Stimulated activated CD8-positive, alpha-beta memory T cell treated with anti-CD3 and anti-CD28 coated beads, Interleukin-12 subunit alpha, Interleukin-12 subunit beta, amount 100 ng/mL, for 24 hours (primary cell): ENCODE data around the gene DENND1C.
A peak's percentile ranks its signal among the peaks of the same experiment; 100 is the strongest.

Experiments used
- DNase-seq: peaks from one replicate; pipeline ENCODE4 v3.0.0-alpha.2; 2020; ENCODE audit errors: extremely low read depth

Gene DENND1C

GRCh38 chr19:6481541-6482342 is at the start of gene DENND1C:
TSS of gene DENND1C (minus strand) at chr19:6481787. CDS start at chr19:6481695, 92 bp downstream.
- no peak for DNase-seq

GRCh38 chr19:6530386-6531162 is 49.0 kb upstream of the DENND1C start, which contains the start of gene TNFSF9:
TSS of gene TNFSF9 (plus strand) at chr19:6531026. CDS start at chr19:6531037, 11 bp downstream.
- DNase-seq, result peak; percentile 60

- no peak for DNase-seq
These were observed 48.4 kb upstream of the DENND1C start for GRCh38 chr19:6529937-6530385.

- no peak for DNase-seq
These were observed 47.8 kb upstream of the DENND1C start for GRCh38 chr19:6529351-6529750.

DNA sequence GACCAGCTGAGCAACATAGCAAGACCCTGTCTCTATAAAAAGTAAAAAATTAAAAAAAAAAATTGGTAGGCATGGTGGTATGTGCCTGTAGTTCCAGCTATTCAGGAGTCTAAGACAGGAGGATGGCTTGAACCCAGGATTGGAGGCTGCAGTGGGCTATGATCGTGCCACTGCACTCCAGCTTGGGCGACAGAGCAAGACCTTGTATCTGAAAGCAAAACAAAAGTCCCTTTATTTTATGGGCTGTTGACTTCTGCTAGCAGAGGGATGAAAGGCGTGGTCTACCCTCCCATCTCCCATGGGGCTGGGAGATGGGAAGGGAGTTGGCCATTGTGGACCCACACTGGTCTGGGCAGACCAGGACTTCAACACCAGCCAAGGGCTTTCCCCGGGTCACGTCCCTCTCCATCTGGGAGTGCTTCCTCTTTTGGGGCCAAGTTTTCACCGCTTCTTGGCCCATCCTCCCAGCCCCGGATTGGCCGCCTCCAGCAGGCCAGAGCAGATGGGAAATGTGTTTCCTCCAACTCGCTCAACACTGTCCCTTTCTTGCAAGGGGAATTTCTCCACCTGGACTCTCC is 47.0 kb upstream of the DENND1C start:
- no peak for DNase-seq

- DNase-seq, result no peak
These were observed 46.4 kb upstream of the DENND1C start for GRCh38 chr19:6527893-6528543.

GRCh38 chr19:6524311-6524710 is 42.7 kb upstream of the DENND1C start:
- DNase-seq, result no peak

- DNase-seq, result no peak
These were observed 41.1 kb upstream of the DENND1C start for GRCh38 chr19:6522712-6523111.

GRCh38 chr19:6521718-6522646 is 40.4 kb upstream of the DENND1C start:
- DNase-seq, result peak; percentile 32

DNA sequence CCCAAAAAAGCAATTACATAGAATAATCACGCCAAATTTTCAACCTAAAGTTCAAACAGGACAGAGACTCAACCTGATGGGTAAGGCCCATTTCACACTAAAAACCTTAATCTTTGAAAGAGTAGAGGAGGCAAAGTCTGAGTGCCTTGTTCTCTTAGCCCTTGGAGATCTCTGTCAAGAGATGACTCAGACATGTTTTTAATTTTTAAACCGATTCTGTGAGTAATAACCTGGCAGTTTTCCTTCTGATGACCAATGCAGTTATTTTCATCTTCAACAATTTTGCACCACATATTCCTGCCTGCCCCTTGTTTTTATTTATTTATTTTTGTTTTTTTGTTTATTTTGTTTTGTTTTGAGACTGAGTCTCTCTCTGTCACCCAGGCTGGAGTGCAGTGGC is 37.7 kb upstream of the DENND1C start:
- DNase-seq, result no peak

- DNase-seq, result no peak
These were observed 36.7 kb upstream of the DENND1C start for GRCh38 chr19:6518145-6518911.

DNA sequence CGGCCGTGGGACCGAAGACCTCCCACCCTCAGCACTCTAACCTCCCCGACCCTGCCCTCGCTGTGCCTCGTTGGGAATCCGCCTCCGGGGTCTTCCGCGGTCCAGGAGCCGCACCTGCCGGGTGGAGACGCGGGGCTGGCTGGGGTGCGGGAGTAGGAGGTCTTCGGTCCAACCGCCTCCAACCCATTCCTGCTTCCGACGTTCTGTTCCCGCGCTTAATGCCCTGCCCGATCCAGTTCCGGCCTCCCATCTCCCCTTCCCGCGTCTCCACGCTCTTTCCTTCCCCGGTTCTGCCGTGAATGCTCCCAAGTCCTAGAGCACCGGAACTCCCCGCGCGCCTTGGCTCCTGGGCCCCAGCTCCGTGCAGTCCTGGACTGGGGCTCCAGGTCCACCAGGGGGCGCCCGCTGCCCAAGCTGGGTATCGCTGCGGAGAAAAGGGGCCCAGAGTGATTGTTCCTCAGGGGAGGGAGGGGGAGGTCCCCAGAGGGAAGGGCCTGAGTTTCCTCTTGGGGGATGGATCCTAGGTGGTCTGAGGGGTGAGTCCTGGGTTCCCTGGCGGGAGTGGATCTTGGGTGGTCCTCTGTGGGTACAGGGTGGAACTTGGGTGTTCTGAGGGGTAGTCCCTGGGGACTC is 35.2 kb upstream of the DENND1C start:
- peak; percentile 82 for DNase-seq

DNA sequence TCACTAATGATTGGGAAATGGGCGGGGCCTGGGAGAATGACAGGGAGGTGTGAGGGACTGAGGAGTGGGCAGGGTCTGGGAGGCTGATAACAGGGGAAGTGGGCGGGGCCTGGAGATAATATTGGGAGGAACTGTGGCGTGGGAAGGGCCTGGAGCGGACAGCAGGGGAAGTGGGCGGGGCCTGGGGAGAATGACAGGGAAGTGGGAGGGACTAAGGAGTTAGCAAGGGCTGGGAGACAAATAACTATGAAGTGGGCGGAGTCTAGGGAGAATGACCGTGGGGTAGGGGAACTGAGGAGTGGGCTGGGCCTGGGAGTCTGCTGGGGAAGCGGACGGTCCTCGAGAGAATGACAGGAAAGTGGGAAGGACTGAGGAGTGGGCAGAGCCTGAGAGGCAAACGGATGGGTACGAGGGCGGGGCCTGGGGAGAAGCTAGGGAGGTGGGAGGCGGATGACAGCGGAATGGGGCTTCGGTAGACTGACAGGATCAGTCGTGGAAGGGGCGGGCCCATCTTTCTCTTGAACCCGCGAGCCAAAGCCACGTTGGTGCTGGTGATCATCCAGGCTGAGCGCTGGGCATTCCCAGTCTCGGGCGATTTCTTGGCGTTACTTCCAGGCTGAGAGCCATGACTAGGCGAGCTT is 34.6 kb upstream of the DENND1C start:
- peak; percentile 52 for DNase-seq

GRCh38 chr19:6514926-6515544 is 33.4 kb upstream of the DENND1C start:
- no peak for DNase-seq

DNA sequence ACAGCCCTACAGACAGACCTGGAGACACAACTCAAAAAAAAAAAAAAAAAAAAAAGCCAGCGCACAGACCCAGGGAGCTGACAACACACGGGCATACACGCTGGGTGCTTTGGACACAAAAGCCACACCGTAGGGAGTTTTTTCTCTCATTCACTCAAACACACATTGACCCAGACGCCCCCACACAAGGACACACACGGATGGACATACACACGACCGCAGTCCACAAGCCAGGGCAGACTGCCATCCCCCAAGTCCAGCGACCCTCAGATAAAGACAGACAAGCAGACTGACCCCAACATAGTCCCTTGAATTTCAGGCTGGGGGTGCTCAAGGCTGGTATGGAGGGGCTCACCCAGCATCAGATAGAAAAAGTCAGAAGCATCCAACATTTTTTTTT is 32.5 kb upstream of the DENND1C start:
- DNase-seq, result no peak

DNA sequence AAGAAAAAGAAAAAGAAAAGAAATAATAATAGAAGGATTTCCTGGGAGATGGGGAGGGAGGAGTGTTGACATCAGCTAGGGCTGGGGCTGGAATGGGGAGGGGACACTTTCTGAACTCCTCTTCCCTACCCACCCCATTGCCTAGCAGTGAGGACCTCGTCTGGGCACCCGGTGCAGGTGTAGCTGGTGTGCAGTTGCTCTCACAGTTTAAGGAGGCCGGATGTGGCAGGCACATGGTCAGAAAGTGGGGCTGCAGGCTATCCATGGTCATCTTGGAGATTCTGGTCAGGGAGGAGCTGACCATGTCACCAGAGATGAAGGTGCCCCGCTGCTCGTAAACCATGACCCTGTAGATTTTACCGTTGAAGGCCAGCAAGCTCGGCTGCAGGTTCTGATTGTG is 29.0 kb upstream of the DENND1C start:
- DNase-seq, result no peak

GRCh38 chr19:6509118-6509971 is 27.8 kb upstream of the DENND1C start:
- no peak for DNase-seq
